ENCODE results near the gene MRTFB. TPM values are rescaled to one million over a fixed set of nuclear protein-coding genes. Genes with fewer than 3 reads are reported as not detected.

The MRTFB gene
- total RNA-seq, 1 donor from 2014 or later: 20.9 TPM

DNA sequence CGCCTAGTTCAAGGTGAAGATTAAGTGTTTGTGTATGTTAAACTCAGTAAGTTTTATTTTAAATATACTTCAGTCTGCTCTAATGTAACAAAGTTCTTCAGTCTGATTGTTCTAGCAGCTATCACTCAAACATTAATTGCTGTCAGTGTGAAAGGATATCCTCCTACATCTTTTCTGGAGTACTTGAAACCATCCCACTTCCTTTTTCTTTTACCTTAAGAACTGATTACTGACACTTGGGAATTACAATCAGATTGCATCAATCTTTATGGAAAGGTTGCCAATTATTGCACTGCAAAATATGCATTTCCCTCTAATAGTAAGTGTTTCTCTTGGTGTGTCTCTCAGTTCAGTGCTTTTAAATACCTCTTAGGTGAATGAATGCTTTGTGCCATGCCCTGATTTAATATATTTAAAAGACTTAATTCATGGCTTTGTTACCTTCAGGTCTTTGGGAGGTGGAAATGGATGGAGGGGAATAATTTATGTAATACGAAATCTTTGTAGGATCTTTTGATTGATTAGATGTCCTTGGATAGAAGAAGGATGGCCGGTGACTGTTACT is 16.6 kb downstream of the MRTFB start:
- H3K4me1 Mint-ChIP-seq: no peaks in the 10 kb centered on the region
- no peaks in the 10 kb centered on the region for H3K27me3 Mint-ChIP-seq
- H3K36me3 Mint-ChIP-seq (ENCODE audit: low read depth): peaks cover 12% of the 10 kb centered on the region
- no peak overlapping the region for H3K27ac Mint-ChIP-seq
- no peaks in the 10 kb centered on the region for H3K9me3 Mint-ChIP-seq
- no peak overlapping the region for H3K4me3 Mint-ChIP-seq
- CTCF ChIA-PET: no interaction called here
- TF ChIP-seq, protein P1, sequence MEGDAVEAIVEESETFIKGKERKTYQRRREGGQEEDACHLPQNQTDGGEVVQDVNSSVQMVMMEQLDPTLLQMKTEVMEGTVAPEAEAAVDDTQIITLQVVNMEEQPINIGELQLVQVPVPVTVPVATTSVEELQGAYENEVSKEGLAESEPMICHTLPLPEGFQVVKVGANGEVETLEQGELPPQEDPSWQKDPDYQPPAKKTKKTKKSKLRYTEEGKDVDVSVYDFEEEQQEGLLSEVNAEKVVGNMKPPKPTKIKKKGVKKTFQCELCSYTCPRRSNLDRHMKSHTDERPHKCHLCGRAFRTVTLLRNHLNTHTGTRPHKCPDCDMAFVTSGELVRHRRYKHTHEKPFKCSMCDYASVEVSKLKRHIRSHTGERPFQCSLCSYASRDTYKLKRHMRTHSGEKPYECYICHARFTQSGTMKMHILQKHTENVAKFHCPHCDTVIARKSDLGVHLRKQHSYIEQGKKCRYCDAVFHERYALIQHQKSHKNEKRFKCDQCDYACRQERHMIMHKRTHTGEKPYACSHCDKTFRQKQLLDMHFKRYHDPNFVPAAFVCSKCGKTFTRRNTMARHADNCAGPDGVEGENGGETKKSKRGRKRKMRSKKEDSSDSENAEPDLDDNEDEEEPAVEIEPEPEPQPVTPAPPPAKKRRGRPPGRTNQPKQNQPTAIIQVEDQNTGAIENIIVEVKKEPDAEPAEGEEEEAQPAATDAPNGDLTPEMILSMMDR (IDR thresholded peaks at IDR 0.05): no peak
- POLR2A ChIA-PET: no interaction called here
- ATAC-seq (ENCODE audit: low read depth): no peak
- intact Hi-C loops (cut with micrococcal nuclease): no loop called here
- no peak for DNase-seq

DNA sequence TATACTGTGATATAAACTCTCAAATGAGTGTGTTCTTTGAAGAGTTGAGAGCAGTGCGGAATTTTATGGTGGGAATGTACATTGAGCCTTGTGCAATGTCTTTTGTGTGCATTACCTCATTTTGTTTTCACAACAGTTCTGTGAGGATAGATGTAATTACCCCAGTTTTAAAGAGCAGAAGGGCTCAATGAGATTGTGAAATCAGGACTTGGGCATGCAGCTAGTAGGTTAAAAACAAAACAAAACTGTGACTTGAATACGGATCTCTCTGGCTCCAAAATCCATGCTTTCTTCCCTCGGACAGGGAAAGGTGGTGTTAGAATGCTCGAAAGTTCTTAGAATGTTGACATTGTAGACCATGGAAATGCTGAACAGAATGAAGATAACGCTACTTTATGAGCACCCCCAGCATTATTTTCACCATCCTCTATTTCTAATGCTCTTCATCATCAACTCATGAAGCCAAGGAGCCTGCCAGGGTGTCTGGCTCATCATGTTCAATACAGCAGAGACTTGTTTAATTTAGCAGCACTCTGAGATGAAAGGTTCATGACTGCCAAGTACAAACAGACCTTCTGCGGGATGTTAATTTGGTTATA is 17.1 kb downstream of the MRTFB start:
- ChIA-PET CTCF (no interaction called here), POLR2A (no interaction called here)
- ATAC-seq (ENCODE audit: low read depth) (no peak), DNase-seq (no peak)
- intact Hi-C loops (cut with micrococcal nuclease): no loop called here
- Mint-ChIP-seq H3K27me3 (no peaks in the 10 kb centered on the region), H3K36me3 (ENCODE audit: low read depth) (peaks cover 12% of the 10 kb centered on the region), H3K27ac (no peak overlapping the region), H3K4me3 (no peak overlapping the region), H3K9me3 (no peaks in the 10 kb centered on the region), H3K4me1 (no peaks in the 10 kb centered on the region)
- TF ChIP-seq, protein P1 (IDR thresholded peaks at IDR 0.05): no peak

DNA sequence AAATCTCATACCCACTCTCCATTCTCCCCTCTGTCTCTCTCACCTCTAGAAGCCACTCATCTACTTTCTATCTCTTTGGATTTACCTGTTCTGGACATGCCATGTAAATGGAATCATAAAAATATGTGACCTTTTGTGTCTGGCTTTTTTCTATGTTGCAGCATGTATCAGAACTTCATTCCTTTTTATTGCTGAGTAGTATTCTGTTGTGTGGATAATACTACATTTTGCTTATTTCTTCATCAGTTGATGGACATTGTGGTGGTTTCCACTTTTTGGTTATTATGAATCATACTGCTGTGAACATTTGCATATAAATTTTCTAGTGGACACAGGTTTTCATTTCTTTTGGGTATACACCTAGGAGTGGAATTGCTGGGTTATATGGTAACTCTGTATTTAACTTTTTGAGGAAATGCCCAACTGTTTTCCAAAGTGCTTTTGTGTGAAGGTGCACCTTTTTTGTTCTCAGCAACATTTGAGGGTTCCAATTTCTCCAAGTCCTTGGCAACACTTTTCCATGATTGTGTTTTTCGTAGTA is 18.2 kb downstream of the MRTFB start:
- ATAC-seq (ENCODE audit: low read depth) (no peak), DNase-seq (no peak)
- H3K4me3 Mint-ChIP-seq: no peak overlapping the region
- ChIA-PET CTCF (no interaction called here), POLR2A (no interaction called here)
- no peak overlapping the region for H3K27ac Mint-ChIP-seq
- H3K36me3 Mint-ChIP-seq (ENCODE audit: low read depth): peaks cover 6% of the 10 kb centered on the region
- no peaks in the 10 kb centered on the region for H3K9me3 Mint-ChIP-seq
- no peaks in the 10 kb centered on the region for H3K27me3 Mint-ChIP-seq
- intact Hi-C loops (cut with micrococcal nuclease): no loop called here
- TF ChIP-seq, protein P1 (IDR thresholded peaks at IDR 0.05): no peak
- H3K4me1 Mint-ChIP-seq: no peaks in the 10 kb centered on the region

DNA sequence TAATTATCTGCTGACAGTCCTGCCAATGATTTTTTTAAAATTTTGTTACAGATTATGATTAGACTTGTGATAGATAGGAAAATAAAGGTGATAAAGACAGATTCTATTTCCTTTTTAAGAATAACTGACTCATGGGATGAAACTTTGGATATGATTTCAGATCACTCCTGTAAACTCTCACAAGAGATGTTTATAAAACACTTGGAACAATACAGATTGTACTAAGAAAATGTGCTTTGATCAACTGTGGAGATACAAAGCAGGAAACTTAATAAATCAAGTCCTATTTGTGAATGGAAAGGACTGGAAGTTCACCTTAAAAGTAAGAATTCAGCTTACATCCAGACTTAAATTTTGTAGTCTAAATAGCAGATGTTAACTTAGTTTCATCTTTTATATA is 21.4 kb downstream of the MRTFB start:
- Mint-ChIP-seq H3K4me3 (no peak overlapping the region), H3K27ac (no peak overlapping the region), H3K9me3 (no peaks in the 10 kb centered on the region), H3K36me3 (ENCODE audit: low read depth) (peaks cover 10% of the 10 kb centered on the region), H3K4me1 (peaks cover 2% of the 10 kb centered on the region), H3K27me3 (no peaks in the 10 kb centered on the region)
- CTCF ChIA-PET: no interaction called here
- POLR2A ChIA-PET: no interaction called here
- TF ChIP-seq, protein P1 (IDR thresholded peaks at IDR 0.05): no peak
- intact Hi-C loops (cut with micrococcal nuclease): no loop called here
- ATAC-seq (ENCODE audit: low read depth) (no peak), DNase-seq (no peak)

DNA sequence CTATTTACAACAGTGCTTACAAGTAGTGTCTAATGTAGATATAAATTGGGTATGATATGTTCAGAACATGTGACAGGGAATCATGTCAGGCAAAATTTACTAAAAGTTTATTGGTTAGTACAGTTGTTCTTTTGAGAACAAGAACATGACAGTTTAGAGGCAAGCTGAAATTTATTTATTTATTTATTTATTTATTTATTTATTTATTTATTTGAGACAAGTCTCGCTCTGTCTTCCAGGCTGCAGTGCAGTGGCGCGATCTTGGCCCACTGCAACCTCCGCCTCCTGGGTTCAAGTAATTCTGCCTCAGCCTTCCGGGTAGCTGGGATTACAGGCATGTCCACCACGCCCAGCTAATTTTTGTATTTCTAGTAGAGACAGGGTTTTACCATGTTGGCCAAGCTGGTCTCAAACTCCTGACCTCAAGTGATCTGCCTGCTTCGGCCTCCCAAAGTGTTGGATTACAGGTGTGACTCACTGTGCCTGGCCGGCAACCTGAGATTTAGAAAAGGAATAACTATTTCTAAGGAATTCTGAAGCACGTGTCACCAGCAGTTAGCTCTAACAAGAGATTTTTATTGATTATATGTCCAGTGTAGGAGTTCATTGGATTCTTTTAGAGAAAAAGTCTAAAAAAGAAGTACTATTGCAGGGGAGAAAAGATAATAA is 24.9 kb downstream of the MRTFB start:
- CTCF ChIA-PET: no interaction called here

More for the DNA sequence above, 24.9 kb downstream of the MRTFB start:
- Mint-ChIP-seq H3K27me3 (no peaks in the 10 kb centered on the region), H3K36me3 (ENCODE audit: low read depth) (peaks cover 11% of the 10 kb centered on the region), H3K4me1 (peaks cover 20% of the 10 kb centered on the region), H3K4me3 (no peak overlapping the region), H3K27ac (no peak overlapping the region), H3K9me3 (no peaks in the 10 kb centered on the region)
- intact Hi-C loops (cut with micrococcal nuclease): no loop called here
- ATAC-seq (ENCODE audit: low read depth) (no peak), DNase-seq (no peak)
- POLR2A ChIA-PET: no interaction called here
- TF ChIP-seq, protein P1 (IDR thresholded peaks at IDR 0.05): no peak

Data from activated B cell treated with CpG ODN at 0.5 μM for 24 hours (primary cell).